Breast epithelium (tissue), 3 donors: ENCODE measurements around the gene LRFN3.

Experiments used
- CTCF ChIP-seq, 3 donors: fragments of 450-650 bp; IDR thresholded peaks; one replicate each; pipeline ENCODE4 v1.5.1; 2016 to 2017; ENCODE audit warnings: antibody characterized with exemption in 3 of 3, mild to moderate bottlenecking in 3 of 3, moderate library complexity in 3 of 3
- POLR2A ChIP-seq: fragments of 450-650 bp; IDR thresholded peaks from one replicate; pipeline ENCODE4 v1.6.1; 2016; ENCODE audit warnings: antibody characterized with exemption, mild to moderate bottlenecking, moderate library complexity
- POLR2AphosphoS5 ChIP-seq, 3 donors: sonication (generic); formaldehyde crosslinking; IDR thresholded peaks; one replicate each; pipeline ENCODE4 v1.6.1; 2017; ENCODE audit warnings: antibody characterized with exemption in 3 of 3

- TF ChIP-seq CTCF (IDR thresholded peaks at IDR 0.05) = no peak
- peak in 1 of 3 donors; percentile 13 for TF ChIP-seq POLR2AphosphoS5 (IDR thresholded peaks at IDR 0.05)
- TF ChIP-seq POLR2A = no peak
Observed at GRCh38 chr19:35908973-35909683, 27.0 kb upstream of the LRFN3 start.
